Middle frontal gyrus (tissue), 1 donor: ENCODE data around the gene CD274.
"Not testable (repeated sequence)": the region's sequence is repeated elsewhere in the genome, so short reads cannot be mapped to it uniquely, and the experiment has no call there.

ENCODE experiments used
- DNase-seq: peaks from one replicate; pipeline ENCODE4 v3.0.0-alpha.2; 2015; ENCODE audit warnings: low spot score; ENCODE audit errors: extremely low spot score

CD274 gene

DNA sequence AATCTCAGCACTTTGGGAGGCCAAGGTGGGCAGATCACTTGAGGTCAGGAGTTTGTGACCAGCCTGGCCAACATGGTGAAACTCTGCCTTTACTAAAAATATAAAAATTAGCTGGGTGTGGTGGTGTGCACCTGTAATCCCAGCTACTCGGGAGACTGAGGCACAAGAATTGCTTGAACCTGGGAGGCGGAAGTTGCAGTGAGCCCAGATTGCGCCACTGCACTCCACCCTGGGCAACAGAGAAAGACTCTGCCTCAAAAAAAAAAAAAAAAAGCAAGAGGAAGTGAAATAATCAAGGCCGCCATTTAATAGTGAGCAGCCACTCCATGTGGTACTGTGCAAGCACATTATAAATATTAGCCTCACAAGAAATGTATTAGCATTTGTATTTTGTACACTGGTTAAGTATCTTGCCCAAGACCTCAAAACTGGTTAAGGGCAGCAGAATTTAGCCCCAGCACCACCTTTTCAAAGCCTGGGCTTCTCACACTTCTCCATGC, 14.5 kb downstream of the CD274 start:
- not testable (repeated sequence) for DNase-seq

DNA sequence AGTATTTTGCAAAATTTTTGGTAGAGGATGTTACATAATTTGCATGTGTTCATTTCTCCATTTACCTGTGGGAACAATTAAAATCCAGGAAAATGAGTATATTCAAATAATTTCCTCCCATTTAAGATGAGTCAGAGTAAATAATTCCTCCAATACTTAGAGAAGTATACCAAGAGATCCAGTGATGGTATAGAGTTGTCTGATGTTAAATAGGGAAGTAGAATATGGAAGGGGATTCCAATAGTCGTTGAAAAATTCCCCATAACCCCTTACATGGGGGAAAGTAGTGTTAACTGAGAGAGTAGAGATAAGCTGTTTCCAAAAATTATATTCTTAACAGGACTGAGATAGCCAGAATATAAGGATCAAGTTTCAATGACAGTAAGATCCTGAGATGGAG, 15.7 kb downstream of the CD274 start:
- DNase-seq, result no peak

DNA sequence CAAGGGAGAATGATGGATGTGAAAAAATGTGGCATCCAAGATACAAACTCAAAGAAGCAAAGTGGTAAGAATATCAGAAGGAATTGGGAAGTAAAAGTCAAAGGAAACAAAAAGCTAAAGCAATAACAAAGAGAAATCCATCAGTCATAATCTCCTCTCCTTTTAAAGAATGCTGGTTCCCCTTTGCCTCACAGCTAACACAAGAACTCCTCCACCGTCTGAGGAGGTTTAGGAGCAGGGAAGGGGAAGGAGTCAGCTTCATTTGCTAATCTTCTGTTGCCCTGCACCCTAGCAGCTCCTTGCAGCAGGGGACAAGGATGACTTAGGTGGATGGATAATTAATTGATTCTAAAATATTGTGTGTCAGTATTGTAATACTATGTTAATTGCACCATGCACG, 16.4 kb downstream of the CD274 start:
- no peak for DNase-seq

DNA sequence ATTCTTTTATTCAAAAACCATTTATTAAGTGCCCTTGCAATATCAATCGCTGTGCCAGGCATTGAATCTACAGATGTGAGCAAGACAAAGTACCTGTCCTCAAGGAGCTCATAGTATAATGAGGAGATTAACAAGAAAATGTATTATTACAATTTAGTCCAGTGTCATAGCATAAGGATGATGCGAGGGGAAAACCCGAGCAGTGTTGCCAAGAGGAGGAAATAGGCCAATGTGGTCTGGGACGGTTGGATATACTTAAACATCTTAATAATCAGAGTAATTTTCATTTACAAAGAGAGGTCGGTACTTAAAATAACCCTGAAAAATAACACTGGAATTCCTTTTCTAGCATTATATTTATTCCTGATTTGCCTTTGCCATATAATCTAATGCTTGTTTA, 18.5 kb downstream of the CD274 start:
- DNase-seq, result no peak

DNA sequence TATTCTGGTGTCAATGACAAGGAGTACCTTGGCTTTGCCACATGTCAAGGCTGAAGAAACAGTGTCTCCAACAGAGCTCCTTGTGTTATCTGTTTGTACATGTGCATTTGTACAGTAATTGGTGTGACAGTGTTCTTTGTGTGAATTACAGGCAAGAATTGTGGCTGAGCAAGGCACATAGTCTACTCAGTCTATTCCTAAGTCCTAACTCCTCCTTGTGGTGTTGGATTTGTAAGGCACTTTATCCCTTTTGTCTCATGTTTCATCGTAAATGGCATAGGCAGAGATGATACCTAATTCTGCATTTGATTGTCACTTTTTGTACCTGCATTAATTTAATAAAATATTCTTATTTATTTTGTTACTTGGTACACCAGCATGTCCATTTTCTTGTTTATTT, 19.8 kb downstream of the CD274 start:
- DNase-seq, result no peak

DNA sequence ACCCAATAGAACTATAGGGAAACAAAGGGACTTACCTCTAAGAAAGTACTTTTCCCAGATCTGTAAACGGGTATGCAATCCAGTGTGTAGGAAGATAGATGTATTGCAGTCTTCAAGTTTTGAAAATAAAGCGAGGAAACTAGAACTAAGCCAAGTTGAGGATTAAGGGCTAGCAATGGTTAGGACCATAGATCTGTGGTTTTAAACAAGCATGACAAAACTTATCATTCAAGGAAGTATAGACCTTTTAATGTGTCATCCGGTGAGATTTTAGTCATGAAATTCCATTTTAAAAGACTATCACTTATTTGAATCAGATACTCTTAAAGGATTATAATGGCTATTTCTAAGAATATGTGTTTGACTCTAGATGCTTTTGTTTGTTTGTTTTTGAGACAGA, 20.5 kb downstream of the CD274 start:
- DNase-seq, result no peak

DNA sequence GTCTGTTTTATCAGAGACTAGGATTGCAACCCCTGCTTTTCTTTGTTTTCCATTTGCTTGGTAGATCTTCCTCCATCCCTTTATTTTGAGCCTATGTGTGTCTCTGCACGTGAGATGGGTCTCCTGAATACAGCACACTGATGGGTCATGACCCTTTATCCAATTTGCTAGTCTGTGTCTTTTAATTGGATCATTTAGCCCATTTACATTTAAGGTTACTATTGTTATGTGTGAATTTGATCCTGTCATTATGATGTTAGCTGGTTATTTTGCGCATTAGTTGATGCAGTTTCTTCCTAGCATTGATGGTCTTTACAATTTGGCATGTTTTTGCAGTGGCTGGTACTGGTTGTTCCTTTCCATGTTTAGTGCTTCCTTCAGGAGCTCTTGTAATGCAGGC, 25.3 kb downstream of the CD274 start:
- not testable (repeated sequence) for DNase-seq

DNA sequence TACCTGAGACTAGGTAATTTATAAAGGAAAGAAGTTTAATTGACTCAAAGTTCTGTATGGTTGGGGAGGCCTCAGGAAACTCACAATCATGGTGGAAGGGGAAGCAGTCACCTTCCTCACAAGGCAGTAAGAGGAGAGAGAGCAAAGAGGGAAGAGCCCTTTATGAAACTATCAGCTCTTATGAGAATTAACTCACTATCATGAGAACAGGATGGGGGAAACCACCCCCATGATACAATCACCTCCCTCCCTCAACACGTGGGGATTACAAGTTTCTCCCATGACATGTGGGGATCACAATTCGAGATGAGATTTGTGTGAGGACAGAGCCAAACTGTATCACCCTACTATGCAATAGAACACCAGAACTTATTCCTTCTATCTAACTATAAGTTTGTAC, 27.9 kb downstream of the CD274 start:
- DNase-seq, result no peak

DNA sequence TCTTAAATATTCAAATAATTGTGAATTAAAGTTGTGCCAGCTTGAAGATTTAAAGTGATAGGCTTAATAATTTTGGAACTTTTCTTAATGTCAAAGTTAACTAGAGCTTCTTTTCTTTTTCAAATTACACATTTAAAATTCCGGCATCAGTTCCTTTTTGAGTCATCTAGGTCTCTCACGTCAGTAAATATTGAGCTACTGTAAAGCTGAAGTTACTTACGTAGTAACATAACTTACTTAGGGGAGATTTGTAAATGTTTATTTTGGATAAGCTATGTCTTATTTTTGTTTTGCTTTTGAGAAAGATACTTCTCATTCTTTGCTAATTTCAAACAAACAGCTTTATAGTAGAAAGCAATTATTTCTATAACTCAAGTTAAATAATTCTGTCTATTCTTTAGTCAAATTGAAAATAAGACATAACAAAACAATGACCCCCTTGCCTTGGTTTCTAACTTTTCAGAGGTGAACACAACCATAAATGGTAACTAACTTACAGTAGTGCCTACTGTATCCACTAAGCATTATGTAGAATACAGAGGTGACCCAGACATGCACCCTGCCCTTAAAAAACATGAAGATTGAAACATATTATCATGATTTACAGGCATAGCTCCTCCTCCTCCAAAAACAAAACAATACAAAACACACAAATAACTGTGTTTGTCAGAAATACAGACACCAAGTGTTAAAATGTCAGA, 29.8 kb downstream of the CD274 start:
- no peak for DNase-seq

DNA sequence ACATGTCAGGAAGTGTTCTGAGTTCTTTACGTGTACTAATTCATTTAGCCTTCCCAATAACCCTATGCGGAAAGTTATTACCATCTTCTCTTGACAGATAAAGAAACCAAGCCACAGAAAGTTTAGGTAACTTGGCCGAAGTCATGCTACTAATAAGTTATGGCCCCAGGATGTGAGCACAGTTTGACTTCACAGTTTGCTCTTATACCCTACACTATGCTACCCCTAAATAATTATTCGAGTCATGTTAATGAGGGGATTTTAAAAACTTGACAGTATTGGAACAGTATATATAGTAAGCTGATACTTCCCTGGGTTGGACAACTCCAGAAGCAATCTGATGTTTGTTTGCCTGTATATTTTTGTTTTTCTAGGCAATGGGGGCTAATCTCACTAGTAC, 30.6 kb downstream of the CD274 start:
- DNase-seq, result no peak

DNA sequence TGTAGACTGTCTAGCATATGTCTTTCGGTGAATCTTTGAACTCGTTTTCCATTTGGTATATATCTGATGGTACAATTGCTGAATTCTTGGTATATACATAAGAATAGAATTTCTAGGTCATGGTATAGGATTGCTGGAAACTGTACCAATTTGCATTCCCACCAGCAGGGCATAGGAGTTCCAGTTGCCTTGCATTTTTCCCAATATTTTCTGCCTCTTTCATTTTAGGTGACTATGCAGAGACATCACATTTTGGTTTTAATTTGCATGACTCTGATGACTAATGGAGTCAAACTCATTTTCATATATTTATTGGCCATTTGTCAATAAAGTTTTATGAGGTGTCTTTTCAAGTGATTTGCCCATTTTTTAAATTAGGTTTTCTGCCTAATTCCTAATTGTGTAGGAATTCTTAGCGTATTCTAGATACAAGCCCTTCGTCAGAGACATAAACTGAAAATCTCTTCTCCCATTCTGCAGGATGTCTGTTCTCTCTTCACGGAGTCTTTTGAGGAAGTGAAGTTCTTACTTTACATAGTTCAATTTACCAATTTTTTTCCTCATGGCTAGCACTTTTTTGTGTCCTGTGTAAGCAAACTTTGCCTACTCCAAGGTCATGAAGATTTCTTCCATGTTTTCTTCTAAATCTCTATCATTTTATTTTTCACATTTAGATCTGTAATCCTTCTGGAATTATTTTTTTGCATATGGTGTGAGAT, 31.1 kb downstream of the CD274 start:
- DNase-seq, result no peak

DNA sequence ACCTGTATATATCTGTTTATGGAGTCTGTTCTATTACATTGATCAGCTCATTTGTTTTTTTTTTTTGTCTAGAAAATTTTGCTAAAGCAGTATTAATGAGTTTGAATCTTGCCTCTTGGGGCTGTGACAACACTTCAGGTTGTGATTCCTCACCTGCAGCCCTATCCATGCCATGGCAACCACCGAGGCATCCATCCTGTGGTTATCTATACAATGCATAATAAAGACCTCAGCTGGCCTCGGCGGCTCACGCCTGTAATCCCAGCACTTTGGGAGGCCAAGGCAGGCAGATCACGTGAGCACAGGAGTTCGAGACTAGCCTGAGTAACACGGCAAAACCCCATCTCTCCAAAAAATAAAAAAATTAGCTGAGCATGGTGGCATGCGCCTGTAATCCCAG, 31.9 kb downstream of the CD274 start:
- DNase-seq, result no peak

DNA sequence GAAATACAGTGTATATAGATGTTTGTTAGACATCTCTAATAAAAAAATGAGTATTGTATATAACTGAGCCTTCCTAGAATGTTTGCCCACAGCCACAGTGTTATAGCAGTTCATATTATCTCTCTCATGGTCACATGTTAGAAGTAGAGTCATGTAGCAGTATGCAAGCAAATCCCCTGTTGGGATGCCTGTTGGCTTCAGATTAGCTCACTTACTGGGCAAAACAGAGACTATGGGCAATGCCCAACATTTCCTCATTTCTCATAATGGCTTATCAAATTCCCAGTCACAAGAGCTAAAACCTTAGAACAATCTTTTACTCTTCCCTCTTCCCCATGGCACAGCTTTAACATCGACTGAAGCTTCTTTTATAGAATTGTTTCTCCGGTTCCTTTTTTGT, 33.0 kb downstream of the CD274 start:
- DNase-seq, result no peak

DNA sequence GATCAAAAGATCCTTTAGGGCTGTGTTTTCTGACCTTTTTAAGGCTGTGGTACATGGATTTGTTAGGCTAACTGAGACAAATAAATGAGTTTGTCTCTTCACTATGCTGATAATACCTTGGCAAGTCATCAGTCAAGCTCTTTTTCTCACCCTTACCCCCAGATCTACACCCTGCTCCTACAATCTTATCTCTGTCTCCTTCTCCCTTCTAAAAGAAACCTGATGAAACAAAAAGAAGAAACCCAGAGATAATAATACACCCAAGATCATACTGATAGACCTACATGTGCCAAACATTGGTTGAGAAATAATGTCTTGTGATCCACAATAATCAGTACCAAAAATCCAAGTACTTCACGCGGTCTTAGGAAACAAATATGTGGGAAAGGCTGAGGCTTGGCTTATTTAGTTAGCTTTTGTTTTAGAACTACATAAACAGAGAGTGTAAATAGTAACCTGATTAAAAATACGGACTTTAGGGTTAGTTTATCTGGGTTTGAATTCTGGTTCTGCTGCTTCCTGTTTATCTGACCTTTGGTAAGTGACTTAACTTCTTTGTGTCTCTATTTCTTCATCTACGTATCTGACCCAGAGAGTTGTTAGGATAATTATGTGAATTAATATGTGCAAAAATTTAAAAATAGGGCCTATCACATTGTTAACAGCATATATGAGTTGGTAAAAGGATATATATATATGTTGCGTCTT, 35.2 kb downstream of the CD274 start:
- DNase-seq, result no peak

DNA sequence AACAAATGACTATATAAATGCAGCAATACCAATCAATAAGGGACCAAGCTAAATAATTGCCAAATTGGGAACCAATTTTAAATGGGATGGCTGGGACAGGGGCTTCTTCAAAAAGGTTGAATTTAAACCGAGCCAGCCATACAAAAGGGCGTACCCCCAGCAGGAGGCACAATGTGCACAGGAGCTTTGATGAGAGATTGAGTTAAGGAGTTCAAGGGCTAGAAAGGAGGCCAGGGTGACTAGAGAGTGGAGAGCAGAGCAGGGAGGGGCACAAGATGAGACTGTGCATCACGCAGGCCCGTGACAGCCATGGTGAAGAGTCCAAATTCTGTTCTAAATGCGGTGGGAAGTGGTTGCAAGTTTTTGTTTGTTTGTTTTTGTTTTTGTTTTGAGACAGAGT, 36.6 kb downstream of the CD274 start:
- no peak for DNase-seq

DNA sequence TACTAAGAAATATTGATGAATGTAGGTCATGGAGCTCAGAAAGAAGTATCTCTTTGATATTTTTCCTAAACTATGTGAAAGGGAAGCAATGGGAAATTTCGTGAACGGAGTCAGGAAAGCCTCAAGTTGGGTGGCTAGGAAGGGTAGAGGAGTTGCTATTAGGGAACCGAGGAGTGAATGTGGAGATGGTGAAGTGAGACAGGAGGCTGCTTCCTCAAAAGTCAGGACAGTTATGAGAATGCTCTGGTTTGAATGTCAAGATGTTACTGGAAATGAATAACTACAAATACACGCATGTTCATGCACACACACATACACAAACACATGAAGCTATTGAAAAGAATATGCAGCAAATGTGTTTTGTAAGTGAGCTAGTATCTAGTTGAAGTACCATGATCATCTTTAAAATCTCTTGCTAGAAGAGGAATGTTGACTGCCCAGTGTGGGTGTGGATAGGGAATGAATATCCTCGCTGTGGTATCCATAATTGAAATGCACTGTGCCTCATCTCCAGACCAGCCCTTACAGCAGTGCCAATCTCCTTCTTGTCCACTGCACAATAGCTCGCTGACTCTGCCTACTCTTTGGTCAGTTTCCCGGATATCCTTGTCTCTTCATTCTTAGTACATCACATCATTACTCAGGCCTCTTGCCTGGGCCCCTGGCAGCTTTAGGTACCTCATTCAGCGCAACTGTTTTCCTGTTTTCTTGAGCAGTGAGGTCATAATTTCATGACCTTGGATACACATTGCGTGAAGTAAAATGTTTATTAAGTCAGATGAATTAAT, 38.1 kb downstream of the CD274 start:
- DNase-seq, result no peak

DNA sequence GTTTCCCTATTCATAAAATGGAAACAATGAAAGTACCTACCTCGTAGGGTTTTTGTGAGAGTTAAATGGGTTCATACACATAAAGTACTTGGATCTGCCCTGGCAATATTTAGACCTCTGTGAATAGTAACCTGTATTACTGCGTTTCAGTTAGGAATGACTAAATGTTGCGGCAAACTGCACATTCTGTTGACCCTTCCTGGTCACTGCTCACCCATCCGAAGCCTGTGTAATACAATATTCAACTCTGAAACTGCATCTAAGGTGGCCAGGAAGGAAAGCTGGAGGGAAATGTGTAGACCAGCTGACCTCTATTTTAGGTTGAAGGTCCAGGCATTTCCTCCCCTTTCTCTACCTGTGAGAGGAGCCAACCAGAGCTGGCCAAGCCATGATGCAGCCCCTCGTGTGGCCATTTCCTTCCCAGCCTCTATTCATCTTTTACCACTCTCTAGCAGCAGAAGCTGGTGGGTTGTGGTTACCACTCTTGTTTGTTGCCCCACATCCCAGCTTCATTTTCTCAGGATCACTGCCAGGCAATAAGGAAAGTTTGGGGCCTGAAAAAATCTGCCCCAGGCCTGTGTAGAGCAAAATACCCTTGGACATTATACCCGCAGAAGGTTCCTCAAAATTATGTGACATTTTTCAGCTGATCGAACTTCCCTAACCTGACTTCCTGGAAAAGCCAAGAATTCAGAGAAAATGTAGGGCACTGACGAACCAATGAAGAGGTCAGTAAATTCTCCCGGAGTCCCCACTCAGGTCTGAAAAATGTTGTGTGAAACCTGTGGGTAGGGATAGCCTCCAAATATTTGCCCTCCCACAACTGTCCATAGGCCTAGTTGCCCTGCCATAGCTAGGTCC, 39.5 kb downstream of the CD274 start:
- DNase-seq, result no peak

DNA sequence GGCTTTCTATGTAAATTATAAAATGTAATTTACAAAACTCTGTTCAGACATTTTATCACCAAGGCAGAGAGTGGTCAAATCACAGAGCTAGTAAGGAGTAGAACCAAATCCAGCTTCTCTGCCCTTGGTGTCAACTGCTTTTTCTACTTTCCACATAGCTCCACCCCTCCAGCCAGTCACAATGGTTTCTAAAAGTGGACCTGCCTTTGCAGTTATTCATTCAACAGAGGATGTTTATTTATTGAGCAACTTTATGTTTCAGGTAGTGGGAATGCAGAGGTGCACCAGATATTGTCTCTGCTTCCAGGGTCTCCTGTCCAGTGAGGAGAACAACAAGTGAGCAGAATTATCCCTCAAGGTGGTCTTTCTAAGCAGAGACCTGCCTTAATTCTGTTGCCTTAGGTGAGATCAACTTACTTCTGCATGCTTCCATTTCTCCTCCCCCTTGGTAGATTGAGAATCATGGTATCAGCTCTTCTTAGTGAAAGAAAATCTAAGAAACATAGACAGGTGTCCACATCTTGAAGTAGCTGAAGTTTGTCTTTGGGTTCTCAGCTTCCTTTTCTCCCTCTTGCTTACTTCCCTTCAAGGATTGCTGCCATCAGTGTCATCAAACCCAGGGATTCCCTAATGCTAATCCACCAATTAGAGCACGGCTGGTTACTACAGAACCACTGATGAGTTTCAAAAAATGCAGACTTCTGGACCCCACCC, 42.8 kb downstream of the CD274 start:
- no peak for DNase-seq

DNA sequence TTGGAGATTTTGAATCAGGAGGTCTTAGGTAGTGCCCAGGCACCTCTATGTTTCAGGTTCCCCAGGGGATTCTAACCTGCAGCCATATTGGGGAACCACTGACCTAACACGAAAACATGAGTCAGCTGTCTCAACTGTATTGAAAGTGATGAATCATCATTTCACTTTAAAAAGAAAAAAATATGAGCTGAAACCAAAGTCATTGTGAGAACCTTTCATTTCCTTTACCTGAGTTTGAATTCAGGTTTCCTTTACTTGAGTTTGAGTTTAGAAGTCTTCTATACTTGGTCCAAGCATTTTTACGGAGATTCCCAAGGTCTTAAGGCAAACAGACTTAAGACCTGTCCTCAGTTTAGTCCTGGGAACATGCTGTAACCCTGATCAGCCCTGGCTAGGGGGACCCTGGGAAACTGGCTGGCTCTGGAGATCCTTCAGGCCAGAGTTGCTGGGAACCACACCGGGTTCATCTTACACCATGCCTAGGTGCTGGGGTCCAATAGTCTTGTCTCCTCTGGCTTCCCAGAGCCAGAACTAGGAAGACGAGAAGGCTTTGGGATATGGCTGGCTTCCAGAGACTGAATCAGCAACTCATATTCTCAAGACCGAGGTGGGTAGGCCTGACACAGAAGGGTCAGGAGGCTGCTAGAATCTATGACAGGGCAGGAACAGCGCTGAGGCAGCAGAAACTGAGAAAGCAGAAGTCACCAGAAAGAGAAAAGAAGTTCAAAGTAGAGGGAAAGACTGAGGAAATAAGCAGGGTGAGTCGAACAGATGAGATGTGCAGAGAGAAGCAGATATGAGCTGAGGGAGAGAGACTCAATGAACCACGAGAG, 43.6 kb downstream of the CD274 start:
- no peak for DNase-seq
